HG03060 (cell line): ENCODE data around the gene MAPKAPK5.
"Not testable (repeated sequence)": the region's sequence is repeated elsewhere in the genome, so short reads cannot be mapped to it uniquely, and the experiment has no call there.

Source experiments
- ATAC-seq: cut with Tn5 transposase; IDR thresholded peaks from one replicate; pipeline ENCODE4 v1.9.1; 2021; ENCODE audit warnings: low read depth, moderate number of reproducible peaks; ENCODE audit not compliant: unreplicated experiment

Gene MAPKAPK5

GRCh38 chr12:111841750-111842555, at the start of gene MAPKAPK5:
Gene MAPKAPK5, plus strand, starts transcription at chr12:111842228. Its CDS starts 506 bp downstream, at chr12:111842734.
- peak; percentile 64 for ATAC-seq

- ATAC-seq: no peak
Observed at GRCh38 chr12:111792856-111793235, 49.2 kb upstream of the MAPKAPK5 start.

- ATAC-seq: no peak
Observed at GRCh38 chr12:111798182-111798581, 43.8 kb upstream of the MAPKAPK5 start.

- ATAC-seq: no peak
Observed at GRCh38 chr12:111799758-111800157, 42.3 kb upstream of the MAPKAPK5 start.

GRCh38 chr12:111803038-111803626, 38.9 kb upstream of the MAPKAPK5 start:
- ATAC-seq: no peak

- no peak for ATAC-seq
Observed at GRCh38 chr12:111803851-111804250, 38.2 kb upstream of the MAPKAPK5 start.

- no peak for ATAC-seq
Observed at GRCh38 chr12:111806304-111806703, 35.7 kb upstream of the MAPKAPK5 start.

- no peak for ATAC-seq
Observed at GRCh38 chr12:111807232-111807631, 34.8 kb upstream of the MAPKAPK5 start.

GRCh38 chr12:111812881-111813741, 28.9 kb upstream of the MAPKAPK5 start:
- ATAC-seq: peak; percentile 71

- ATAC-seq: no peak
Observed at GRCh38 chr12:111816065-111816615, 25.9 kb upstream of the MAPKAPK5 start.

GRCh38 chr12:111816898-111817297, 25.1 kb upstream of the MAPKAPK5 start:
- not testable (repeated sequence) for ATAC-seq

GRCh38 chr12:111818340-111818739, 23.7 kb upstream of the MAPKAPK5 start:
- ATAC-seq: no peak

- ATAC-seq: no peak
Observed at GRCh38 chr12:111819191-111820158, 22.6 kb upstream of the MAPKAPK5 start.

GRCh38 chr12:111820828-111821227, 21.2 kb upstream of the MAPKAPK5 start:
- not testable (repeated sequence) for ATAC-seq

GRCh38 chr12:111822886-111823285, 19.1 kb upstream of the MAPKAPK5 start:
- ATAC-seq: no peak

- ATAC-seq: no peak
Observed at GRCh38 chr12:111823891-111824290, 18.1 kb upstream of the MAPKAPK5 start.

GRCh38 chr12:111824312-111824711, 17.7 kb upstream of the MAPKAPK5 start:
- ATAC-seq: not testable (repeated sequence)

- no peak for ATAC-seq
Observed at GRCh38 chr12:111825509-111825908, 16.5 kb upstream of the MAPKAPK5 start.

GRCh38 chr12:111826316-111826715, 15.7 kb upstream of the MAPKAPK5 start:
- no peak for ATAC-seq

GRCh38 chr12:111826992-111827391, 15.0 kb upstream of the MAPKAPK5 start:
- no peak for ATAC-seq
